GM21717 (cell line): Measurements from ENCODE around the gene MAPK8IP3.
"Not testable (repeated sequence)": the region's sequence is repeated elsewhere in the genome, so short reads cannot be mapped to it uniquely, and the experiment has no call there.

Source experiments
- ATAC-seq: cut with Tn5 transposase; IDR thresholded peaks from one replicate; pipeline ENCODE4 v1.9.1; 2021; ENCODE audit warnings: mild to moderate bottlenecking, moderate library complexity; ENCODE audit not compliant: unreplicated experiment

MAPK8IP3 gene

DNA sequence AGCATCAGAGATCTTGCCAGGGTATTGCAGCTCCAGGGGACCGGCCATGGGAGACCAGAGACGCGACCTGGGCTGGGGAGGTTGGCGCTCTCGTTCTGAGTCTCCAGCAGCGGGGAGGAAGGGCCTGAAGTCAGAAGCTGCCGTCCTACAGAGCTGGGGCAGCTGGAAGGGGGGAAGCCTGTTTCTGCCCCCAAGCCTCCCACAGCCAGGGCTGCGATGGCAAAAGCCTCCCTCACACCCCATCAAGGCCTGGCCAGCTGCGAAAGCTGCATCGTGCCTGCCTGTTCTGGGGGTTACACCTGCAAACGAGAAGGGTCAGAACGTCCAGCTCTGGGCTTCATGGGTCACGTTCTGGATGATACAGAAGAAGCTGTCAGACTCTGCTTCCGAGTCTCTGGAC, 26.1 kb downstream of the MAPK8IP3 start:
- ATAC-seq: no peak

DNA sequence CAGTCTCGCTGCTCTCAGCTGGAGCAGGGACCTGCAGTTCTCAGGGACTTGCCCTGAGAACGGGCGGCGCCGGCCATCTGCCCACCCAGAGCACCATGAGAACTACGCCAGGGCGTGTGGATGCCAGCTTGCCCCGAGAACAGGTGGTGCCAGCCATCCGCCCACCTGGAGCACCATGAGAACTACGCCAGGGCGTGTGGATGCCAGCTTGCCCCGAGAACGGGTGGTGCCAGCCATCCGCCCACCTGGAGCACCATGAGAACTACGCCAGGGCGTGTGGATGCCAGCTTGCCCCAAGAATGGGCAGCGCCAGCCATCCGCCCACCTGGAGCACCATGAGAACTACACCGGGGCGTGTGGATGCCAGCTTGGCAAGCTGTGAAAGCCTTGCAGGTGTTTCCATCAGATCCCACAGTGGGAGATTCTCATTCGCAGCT, 26.6 kb downstream of the MAPK8IP3 start:
- not testable (repeated sequence) for ATAC-seq

DNA sequence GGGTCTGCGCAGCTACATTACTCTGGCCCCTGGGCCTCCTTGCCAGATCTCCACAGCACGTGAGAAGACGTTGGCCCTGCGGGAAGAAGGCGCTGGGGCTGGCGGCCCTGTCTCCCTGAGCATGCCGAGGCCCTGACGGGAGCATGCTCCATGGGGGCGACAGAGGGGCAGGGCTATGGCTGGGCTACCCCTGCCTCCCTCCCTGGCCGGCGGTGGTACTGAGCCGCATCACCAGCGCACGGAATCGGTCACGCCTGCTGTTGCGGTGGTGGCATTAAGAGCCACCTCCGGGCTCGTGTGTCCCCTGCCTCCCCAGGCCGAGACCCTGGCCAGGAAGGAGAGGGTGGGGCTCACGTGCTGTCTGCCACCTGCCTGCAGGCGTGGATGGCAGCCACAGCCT, 28.1 kb downstream of the MAPK8IP3 start:
- no peak for ATAC-seq

DNA sequence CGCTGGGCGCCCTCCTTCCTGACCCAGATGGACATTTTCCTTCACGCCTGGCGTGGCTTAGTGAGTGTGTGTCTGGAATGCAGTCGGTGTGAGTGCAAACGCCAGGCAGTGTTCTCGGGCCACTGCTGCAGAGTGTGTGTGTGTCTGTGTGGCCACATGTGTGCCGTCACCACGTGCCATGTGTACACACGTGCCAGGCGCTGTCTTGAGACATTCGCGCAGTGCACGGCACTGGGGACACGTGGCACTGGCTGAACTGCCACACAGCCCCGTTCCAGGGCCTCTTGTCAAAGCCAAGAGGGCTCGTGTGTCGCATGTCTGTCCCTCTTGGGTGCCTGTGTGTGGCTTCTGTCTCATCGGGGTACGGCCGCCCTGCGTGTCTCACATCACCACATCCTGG, 28.8 kb downstream of the MAPK8IP3 start:
- ATAC-seq: no peak

DNA sequence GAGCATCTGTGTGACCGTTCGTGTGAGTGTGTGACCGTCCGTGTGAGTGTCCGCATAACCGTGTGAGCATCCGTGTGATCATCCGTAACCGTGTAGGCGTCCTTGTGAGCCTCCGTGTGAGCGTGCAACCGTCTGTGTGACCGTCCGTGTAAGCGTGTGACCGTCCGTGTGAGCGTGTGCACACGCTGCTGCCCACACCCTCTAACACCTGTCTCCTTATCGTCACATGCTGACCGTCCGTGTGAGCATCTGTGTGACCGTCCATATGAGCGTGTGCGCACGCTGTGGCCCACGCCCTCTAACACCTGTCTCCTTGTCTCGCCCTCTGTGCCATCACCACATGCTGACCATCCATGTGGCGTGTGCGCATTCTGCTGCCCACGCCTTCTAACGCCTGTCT, 34.2 kb downstream of the MAPK8IP3 start:
- ATAC-seq: no peak

DNA sequence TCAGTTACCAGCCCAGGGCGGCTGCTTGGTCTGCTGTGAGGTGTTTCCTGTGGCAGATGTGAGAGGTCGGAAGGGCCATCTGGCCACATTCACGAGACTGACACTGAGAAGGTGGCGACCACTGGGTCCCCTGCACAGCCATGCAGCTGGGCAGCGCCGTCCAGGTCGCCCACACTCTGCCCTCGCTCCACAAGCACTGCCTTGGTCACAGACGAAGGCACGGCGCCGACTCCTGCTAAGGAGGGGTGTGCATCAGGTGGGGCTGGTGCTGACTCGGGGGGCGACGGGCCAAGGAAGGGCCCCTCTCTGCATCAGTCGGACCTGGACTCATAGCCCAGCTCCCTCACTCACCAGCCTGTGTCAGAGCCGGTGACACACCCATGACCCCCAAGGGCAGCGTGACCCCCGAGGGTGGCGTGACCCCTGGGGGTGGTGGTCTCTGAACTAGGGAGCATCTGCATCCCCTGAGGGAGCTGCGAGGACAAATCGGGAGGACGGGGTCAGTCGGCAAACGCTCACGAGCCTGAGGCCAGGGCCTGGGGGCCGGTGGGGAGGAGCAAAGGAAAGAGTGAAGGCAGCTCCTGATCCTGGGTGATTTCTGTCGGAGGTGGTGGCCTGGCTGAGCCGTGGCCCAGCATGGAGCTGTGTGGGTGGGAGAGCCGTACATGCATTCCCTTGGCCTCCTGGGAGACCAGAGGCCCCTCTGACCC, 34.9 kb downstream of the MAPK8IP3 start:
- no peak for ATAC-seq

DNA sequence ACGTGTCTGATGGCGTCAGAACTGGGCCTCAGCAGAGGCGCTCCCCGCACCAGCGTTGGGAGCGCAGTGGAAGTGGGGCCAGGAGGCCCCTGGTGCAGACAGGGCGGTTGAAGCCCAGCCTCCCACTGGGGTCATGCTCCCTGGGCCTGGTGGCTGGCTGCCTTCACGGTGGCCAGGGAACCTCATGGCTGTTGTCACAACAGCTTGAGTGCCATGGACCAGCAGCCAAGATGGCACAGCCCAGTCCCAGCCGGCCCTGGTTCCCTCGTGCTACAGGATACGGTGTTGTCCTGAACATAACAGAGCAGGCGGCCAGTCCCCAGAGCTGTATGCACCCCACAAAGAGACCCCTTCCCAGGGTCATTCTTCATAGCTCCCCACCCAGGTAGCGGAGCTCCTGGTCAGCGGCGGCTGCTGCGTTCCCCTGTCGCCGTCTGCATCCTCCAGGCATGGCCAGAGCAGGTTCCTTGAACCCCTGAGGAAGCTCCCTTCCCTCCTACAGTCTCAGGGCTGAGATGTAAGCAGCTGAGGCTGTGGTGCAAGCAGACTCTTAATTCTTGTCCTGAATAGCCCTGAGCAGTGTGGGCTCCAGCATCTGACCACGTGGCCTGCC, 35.7 kb downstream of the MAPK8IP3 start:
- no peak for ATAC-seq

DNA sequence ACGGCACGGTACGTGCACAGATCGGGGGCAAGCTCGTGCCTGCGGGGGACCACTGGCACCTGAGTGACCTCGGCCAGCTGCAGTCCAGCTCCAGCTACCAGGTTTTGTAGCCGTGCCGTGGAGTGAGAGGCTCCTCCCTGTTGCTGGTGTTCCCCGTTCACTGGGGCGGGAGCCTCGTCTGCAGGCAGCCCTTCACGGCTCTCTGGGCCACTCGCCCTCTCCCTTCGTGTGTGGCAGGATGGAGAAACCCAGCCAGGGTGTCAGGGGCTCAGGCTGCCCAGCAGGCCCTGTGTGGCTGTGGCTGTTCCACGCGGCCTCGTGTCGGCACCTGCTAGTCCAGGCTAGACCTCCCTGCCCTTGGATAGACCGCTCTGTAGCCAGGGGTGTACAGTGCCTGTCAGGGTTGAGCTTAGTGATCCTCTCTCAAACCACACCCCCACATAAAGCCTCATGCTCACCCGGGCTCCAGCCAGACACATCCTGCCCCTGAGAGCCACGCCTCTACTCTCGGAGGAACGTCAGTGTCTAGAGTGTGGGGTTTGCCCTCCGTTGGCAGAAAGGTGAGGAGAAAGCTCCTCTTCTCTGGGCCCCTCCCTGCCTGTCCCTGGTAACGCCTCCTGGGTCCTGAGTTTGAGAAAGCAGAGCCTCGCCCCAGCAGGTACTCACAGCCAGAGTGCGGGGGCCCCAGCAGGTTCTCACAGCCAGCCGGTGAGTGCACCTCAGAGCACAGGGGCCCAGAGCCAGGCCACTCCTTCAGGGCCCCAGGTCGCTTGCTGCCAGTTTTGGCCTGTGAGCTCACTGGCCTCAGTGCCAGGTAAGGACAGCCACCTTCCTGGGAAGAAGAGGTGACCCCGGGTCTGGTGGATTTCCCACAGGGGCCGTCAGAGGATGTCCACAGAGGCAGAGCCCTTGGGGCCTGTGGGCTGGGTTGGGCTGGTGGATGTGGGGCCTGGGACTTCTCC, 37.7 kb downstream of the MAPK8IP3 start:
- no peak for ATAC-seq

DNA sequence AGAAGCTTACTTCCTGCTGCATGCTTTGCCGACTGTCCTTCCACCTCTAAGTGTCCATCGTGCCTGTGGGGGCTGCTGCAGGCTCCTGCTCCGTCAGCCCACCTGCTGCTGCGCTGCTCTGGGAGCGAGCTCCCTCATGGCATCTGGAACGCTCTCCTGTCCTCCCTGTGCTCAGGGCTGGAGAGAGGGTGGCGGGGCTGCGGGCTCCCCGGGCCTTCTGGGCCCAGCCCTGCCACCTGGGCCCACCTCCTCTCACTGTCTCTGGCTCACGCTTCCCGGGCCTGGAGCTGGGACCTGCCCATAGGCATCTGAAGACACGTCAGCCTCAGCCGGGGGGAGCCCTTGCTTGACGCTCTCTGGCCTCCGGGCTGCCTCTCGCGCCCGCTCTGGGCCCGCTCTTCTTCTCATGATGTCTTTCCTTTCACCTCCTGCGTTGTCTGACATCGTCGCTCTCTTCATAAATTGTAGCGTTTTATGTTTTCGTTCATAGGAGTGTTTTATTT, 38.4 kb downstream of the MAPK8IP3 start:
- ATAC-seq: no peak

DNA sequence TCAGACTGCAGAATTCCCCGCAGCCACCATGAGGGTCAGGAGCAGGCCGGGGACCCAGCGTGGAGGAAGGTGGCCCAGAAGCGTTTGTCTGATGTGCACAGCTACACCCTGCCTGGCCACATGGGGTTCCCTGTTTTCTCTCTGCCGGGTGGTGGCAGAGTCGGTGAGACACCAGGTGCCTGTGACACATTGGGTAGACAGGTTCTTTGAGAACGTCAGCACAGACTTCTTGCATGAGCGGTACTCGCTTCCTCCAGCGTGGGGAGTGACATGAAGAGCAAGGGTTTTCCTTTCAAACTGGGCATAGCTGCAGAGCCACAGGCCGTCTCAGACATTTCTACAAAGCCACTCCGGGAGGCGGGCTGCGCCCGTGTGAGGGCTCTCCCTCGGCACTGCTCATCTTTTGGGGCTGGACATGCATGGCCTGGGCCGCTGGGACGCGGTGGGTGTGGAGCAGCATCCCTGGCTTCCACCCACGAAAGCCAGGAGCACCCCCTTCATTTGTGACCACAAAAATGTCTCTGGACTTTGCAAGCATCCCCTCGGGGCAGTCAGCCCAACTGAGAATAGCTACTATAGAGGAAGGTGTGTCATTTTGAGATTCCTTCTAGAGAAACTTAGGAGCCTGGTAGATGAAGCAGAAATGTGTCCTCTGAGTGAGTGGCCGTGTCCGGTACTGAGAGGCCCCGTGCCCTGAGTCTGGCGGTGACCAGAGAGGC, 39.3 kb downstream of the MAPK8IP3 start:
- no peak for ATAC-seq

DNA sequence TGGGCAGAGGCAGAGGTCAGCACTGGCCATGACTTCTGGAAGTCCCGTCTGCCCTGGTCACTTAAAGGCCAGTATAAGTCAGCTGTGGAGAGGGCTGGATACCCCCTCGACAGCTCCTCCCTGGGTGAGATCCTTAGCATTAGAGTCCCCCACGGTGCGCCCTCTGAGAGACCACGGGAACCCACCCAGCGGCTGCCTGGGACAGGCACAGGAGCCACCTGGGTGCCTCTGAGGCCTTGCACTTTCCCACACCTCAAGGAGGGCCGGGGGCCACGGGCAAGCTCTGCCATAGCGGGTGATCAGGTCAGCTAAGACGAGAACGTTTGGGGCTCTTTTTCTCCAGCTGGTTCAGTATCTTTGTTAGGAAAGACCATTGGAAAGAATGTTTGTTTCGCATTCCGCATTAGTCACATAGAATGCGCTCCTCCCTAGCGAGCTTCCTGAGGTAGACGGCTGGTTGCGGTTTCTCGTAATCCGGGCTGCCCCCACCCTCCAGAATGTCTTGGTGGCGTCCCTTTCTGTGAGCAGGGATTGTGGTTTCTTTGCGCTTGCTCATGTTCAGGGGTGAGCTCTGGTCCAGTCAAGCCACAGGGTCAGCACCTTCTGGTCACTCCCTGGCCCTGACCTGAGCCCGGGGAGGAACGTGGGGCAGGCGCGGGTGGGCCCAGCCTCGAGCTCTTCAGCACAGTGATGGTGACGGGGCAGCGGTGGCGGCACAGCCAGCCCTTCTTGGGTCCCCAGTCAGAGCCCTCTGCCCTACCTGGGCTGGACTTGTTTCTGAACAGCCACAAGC, 40.1 kb downstream of the MAPK8IP3 start:
- ATAC-seq: no peak

DNA sequence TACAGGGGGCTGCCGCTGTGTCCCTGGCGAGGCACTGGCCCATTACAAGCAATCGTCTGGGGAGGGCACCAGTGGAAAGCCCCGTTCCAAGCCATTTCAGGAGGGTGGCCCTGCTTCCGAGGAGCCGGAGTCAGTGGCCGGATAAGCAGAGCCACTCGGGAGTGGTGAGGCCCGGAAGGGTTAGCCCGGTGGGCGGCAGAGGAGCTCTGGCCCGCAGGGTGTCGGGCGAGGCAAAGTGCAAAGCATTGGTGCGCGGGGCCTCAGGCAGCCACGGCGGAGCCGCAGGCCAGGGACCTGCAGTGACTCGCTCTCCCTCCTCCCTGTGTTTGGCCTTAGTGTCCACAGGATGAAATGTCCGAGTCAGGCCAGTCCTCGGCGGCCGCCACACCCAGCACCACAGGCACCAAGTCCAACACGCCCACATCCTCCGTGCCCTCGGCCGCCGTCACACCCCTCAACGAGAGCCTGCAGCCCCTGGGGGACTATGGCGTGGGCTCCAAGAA, 40.7 kb downstream of the MAPK8IP3 start:
- ATAC-seq: no peak

DNA sequence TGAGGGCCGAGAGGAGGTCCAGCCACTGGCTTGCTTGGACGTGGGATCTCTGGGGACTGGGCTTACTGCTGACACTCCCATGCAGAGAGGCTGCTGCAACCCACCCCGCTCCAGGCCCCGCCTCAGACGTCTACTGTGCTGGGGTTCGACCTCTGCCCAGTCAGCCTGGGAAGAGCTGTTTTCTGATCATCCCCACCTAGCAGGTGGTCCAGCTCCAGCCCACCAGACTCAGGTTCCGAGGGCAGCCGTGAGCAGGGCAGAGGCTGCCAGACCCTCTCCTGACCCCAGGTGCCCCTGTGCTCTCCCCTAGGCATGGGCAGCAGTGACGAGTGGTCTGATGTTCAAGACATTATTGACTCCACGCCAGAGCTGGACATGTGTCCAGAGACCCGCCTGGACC, 41.9 kb downstream of the MAPK8IP3 start:
- no peak for ATAC-seq

DNA sequence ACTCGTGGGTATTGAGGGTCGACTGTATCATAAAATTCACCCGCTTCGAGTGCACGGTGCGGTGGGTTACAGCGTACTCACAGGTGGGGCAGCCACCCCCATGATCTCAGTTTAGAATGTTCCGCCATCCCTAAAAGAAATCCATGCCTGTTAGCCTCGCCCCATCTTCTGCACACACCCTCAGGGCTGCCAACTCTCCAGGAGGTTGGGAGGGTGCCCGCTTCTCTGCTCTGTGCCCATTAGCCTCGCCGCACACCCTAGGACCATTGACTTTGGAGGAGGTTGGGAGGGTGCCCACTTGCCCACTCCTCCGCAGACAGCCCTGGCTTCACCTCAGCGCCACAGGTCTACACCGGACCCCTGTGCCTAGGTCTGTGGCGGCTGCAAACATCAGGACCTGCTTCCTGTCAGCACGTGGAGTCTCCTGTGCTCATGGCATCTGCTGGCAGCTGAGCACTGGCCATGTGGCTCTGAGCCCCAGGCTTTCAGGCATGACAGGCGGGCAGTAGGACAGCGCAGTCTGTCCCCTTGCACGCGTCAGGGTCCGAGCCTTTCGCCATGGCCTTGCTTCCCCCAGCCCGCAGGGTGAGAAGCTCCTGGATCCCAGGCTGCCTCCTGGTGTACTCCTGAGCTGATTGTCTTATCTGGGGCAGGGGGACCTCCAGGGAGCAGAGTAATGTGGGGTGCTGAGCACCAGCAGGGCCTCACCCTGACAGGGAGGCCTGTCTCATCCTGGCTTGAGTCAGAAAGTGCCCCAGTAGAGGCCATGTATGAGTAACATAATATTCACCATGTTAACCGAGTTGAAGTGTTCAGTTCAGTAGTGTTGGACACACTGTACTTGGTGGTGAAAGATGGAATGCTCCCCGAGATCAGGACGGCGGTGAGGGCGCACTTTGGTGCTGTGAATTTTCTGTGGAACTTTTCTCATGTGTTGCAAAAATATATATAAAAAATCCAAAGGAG, 43.4 kb downstream of the MAPK8IP3 start:
- ATAC-seq: no peak

DNA sequence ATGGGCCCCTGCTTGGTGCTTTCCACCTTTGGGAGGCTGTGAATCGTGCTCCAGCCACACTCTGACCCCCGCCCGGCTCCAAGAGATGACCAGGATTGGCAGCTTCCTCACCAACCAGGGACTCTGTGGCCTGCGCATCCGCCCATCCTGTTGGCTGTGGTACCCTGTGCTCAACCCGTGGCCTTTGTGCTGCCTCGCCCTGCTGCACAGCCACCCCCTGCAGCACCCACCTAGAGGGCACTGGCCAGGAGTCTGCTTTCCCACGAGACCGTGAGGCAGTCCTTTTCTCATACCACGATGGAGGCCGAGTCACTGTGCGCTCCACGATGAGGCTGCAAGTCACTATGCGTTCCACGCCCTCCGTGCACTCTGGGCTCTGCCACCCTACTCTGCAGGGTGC, 46.0 kb downstream of the MAPK8IP3 start:
- no peak for ATAC-seq

DNA sequence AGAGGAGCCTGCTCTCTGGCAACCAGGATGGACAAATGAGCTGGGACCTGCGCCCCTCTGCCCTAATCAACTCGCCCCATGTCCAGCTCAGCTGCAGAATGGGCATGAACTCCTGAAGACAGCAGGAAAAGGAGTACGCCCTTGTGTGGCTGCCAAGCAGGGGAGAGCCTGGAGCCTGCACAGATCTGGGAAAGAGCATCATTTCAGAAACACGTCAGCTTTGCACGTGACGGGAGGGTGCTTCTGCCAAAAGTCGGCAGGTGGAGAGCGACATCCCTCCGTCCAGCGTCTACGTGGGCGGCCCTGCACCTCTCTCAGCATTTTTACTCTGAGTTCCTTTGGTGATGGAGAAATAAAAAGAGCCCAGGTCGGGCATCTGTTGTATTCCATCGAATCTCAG, 46.9 kb downstream of the MAPK8IP3 start:
- ATAC-seq: no peak

DNA sequence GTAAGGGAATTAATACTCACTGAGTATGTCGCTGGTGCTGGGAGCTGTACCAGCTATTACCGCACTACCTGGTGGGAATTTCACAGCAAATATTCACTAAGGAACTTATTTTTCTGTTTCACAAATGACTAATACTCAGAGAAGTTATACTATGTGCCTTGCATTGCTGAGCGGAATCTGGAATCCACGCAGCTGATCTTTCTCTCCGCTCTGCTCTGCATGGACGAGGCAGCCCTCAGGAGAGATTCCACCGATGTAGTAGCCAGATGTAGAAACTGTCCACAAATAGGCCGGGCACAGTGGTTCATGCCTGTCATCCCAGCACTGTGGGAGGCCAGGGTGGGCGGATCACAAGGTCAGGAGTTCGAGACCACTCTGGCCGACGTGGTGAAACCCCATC, 48.2 kb downstream of the MAPK8IP3 start:
- no peak for ATAC-seq

DNA sequence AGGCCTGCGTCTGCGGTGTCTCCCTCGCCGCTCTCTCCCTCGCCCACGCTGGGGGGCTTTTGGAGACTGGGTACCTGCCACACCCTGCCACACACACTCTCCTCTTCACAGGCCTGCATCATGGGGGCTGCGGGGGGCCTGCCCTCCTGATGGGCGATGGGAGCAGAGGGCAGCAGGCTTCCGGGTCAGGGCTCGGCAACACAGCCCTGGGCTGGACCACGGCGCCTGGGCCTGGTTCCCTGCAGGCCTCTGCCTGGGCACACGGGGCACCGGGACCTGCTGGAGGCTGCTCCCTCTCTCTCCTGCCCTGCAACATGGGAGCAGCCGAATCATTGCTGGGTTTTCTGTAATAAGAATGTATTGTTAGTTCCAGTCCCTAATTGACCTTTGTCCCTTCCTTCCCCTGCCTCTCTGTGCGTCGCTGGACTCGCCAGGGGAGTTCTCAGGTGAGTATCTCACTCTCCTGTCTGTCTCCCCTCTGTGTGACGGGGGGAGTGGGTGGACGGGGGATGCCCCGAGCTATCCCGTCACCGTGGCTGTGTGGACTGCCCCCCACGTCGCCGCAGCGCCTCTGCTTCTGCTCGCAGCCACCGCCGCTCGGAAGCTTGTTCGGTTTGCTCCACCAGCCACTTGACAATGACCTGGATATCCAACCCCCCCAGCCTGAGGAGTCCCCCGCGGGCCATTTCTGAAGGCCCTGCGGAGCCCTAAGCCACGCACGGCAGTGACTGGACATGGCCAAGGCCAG, 51.9 kb downstream of the MAPK8IP3 start:
- no peak for ATAC-seq
